ENCODE results near the gene CAMKK1.

The CAMKK1 gene

DNA sequence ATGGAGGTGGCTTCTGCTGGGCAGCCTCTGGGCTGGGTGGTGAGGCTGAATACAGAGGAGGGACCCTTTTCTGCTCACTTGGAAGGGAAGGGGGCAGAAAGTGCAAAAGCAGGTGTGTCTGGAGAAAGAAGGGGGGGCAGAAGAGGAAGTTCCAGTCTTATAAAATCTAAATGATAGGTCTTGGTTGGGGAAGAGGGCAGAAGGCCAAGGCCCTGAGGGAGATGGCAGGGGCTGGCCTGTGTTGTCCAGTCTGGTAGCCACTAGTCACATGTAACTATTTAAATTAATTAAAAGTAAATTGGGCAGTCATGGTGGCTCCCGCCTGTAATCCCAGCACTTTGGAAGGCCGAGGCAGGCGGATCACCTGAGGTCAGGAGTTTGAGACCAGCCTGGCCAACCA, 2.5 kb upstream of the CAMKK1 start:
- DNase-seq = no peak

DNA sequence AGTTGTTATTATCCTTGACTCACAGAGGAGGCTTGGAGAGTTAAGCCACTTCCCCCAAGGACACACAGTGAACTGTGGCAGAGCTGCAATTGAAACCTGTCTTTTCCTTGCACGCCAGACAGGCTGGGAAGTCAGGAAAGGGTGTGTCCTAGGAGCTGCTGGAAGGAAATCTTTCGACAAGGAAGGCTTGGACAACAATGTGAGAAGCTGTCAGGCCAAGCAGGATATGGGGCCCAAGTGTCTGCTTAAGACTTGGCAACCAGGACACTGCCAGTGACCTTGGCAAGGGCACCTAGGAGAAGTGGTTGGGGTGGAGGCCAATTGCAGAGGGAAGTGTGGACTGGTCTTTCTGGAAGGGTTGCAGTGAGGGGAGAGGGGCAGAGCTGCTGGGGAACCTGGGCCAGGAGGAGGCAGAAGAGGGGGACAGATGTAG, 2.1 kb upstream of the CAMKK1 start:
- no peak for DNase-seq

DNA sequence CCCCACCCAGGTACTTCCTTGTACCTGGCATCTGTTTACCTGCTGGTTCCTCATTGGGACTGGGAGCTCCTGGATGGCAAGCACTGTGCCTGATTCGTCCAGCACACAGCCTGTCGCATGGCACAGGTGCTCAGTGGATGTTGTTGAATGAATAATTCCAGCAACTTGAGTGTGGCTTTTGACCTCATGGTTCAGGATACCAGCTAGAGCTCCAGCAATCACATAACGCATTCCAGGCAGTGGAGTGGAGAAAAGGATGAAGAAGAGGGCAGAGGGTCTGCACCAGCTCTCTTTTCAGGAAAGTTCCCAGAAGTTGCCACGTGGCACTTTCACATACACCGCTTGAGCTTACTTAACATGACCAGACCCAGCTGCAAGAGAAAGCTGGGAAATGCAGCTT, 1.3 kb upstream of the CAMKK1 start:
- no peak for DNase-seq

DNA sequence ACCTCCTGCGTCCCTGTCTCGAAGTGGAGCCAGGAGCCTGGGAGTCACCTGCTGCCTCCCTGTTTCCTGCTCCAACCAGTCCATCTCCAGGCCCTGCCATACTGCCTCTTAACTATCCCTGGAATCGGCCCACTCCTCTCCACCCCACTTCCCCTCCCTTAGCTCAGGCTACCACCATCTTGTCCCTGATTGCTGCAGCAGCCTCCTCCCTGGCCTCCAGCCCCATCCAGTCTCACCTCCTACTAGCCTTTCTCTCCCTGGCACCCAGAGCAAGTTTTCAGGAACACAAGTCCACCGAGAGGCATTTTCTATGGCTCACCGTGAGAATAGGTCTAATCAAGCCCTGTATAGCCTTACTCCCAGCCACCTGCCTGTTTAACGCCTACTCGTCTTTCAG, 865 bp upstream of the CAMKK1 start:
- no peak for DNase-seq

DNA sequence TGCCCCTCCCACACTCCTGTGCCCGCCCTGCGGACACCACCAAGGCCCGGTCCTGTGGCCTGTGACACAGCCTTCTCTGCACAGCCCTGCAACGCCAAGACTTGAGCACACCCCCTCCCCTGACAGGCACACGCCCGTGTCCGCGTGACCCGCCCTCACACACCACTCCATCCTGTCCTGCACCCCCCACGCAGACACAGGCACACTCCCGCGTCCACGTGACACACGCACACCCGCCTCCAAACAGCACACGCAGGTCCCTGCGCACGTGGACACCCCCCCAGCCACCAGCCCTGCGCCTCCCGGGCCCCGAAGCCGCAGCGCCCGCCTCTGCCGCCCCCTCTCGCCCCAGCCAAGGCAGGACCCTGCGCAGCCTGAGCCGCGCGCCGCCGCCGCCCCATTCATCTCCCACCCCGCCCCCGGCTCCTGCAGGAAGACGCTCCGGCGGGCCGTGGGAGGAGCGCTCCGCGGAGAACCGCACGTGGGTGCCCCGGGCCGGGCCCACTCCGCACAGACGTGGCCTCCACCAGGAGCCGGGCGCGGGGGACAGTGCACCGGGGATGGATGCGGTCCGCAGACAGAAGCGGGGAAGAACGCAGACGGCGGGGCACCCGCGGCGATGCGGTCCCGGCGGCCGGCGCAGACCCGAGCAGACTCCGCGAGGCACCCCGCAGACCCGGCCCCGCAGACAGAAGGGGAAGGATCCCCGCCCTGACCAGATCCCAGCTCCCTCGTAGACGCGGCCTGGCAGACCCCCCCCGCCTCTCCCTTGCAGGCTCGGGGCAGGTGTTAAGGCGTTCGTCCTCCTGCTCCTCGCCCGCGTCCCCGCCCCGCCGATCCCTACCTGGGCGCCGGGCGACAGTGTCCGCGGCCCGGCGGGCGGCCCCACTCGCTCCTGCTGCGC, 506 bp downstream of the CAMKK1 start:
- DNase-seq = peak; percentile 77

DNA sequence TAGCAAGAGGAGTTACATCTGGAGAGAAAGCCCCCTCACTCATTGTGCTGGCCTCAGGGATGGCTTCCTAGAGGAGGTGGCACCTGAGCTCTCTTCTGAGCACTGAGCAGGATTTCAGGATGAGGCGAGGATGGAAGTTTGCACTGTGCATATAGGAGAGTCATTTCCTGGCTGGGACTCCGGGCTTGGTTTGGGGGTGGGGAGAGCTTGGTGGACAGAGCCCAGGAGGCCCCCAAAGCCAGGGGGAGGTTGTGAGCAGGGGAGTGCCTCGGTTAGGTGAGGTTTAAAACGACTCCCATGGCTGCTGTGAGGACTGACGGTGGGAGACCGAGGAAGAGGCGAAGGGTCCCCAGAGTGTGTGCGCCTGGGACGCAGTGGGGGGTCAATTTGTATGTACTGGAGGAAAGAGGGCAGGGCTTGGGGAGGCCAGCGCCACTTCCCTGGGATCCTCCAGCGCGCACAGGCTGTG, 1.2 kb downstream of the CAMKK1 start:
- DNase-seq = no peak

DNA sequence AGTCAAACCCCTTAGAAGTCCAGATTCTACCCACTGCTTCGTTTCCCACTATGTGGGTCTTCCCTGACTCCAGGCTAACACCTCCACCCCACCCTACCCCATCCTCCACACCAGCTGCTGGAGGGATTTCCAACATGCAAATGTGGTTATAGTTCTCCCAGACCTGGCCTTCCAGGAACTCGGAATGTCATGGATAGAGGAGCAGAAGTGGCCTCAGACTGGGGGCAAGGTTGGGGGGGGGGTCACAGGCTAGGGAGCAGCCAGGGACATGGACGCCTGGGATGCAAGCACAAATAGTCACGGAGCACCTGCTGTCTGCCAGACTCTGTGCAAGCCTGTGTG, 2.0 kb downstream of the CAMKK1 start:
- no peak for DNase-seq

DNA sequence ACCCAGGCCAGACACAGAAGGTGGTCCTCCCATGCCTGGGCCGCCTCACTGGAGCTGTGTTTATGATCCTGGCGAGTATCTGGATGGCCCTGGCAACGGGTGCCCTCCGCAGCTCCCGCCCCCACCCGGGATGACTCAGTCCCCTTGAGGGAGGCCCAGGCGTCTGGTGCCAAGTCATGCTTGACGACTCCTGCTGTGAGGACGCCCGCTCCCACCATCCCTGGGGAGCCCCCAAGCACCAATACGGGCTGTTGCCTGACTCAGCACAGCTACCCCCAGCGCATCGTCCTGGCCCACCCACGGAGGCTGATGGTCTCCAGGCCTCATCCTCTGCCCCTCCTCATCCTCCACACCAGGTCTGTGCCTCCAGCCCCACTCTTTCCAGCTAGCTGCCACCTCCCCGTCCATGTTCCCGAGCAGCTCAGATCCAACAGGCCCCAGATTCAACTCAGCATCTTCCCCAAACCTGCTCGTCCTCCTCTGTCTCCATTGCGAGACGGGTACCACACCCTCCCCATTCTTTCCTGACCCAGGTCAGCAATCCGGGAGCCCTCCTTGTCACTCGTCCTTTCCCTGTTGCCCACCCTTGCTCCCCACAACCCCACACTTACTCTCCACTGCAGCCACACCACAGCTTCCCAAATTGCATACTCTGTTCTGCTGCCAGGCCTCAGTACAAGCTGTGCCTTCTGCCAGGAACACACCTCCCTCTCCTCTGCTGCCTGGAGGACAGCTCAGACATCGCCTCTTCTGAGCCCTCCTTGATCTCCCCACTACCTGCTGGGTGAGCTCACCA, 2.6 kb downstream of the CAMKK1 start:
- no peak for DNase-seq

DNA sequence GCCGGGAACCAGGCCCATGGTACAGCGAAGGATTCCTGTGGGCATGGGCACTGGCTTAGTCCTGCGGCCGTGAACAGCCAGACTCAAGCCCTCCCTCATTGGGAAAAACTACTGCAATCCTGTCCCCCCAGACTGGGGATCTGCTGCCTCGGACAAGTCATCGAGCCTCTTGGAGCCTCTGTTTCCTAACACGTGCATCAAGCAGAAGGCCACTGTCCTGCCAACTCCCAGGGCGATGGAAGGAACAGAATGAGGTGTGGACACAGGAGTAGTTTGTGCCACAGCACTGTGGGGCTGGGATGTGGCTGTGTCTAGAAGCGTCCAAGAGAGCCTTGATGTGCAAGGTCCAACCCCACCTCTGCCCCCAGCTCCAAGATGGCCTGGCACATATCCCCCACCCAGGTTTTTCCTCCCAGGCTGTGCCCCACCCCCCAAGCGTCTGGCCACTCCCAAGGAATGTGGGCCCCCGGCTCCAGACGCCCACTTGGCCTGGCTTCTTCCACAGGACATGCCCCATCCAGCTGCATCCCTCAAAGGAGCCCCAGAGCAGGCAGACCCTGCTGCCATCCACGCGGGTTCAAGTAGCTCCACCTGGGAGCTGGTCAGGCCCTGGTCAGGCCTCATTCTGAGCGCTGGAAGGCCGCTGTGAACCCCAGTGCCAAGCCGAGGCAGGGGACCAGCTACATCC, 3.4 kb downstream of the CAMKK1 start:
- no peak for DNase-seq

DNA sequence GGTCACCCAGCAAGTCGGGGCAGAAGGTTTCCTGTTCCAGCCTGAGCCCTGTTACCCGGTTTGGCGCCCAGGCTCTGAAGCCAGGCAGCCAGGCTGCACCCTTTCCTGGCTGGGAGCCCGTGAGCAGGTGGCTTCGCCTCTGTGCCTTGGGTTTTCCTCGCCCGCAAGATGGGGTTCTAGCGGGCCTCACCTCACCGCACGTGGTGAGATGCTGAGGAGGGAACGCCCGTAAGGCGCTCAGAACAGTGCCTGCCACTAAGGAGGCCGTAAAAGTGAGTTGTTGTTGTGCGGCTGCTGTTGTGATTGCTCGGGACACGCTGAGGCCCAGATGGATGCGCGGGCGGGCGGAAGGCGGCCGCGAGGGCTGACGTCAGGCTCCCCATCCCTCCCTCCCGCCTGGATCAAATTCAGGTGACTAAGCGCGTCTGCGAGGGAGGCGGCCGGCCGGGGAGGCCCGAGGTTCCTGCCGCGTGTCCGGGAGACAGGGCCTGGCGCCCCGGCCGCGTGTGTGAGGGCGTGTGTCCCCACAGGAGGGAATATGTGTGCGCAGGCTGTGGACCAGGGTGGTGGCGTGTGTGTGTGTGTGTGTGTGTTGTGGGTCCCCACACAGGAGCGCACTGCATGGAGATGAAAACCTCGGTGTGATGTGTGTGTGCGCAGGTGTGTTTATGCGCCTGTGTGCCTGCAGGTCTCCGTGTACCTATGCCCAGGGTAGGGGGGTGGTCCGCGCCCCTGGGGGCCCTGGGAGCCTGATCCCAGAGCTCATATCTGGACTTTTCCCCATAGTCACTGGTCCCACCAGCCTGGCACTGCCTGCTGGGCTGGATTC, 4.3 kb downstream of the CAMKK1 start:
- no peak for DNase-seq

DNA sequence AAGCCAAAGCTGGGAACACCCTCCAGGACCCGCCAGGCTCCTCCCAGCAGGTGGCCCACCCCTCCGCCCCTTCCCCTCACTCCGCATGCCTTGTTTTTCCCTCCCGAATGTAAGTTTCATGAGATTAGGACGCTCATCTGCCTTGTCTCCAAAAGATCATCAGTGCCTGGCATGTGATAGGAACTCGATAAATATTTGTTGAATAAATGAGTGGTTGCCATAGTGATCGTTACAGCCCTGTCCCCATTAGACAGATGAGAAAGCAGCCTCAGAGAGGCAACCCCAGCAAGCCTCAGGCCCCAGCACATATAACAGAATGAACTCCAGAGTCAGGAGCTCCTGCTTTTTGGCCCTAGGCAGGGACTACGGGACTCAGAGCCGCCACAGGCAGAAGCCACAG, 5.0 kb downstream of the CAMKK1 start:
- DNase-seq = peak; percentile 20

DNA sequence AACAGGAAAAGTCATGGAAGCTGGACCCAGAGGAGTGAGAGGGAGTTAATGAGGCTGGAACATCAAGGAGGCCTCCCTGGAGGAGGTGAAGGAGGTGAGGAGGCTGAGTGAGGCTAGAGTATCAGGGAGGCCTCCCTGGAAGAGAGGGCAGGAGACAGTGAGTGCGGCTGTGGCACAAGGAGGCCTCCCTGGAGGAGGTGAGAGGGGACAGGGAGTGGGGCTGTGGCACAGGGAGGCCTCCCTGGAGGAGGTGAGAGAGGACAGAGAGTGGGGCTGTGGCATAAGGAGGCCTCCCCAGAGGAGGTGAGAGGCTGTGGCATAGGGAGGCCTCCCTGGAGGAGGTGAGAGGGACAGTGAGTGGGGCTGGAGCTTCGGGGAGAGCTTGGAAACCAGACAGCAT, 5.5 kb downstream of the CAMKK1 start:
- no peak for DNase-seq

DNA sequence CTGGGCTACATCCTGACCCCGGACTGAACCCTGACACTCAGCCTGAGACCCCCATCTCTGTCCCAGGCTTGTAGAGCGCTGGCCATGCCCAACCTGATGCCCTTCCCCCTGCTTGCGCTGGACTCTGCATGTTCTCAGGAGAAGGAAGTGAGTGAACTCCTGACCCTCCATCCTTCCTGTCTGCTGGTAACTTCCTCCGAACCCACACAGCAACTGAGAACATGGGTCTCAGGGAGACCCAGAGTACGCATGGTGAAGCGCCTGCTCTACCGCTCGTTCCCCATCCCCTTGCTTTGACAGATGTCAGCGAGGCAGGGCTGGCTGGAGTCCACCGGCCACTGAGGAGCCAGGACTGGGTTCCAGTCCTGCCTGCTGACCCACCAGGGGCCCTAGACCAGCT, 6.1 kb downstream of the CAMKK1 start:
- no peak for DNase-seq

DNA sequence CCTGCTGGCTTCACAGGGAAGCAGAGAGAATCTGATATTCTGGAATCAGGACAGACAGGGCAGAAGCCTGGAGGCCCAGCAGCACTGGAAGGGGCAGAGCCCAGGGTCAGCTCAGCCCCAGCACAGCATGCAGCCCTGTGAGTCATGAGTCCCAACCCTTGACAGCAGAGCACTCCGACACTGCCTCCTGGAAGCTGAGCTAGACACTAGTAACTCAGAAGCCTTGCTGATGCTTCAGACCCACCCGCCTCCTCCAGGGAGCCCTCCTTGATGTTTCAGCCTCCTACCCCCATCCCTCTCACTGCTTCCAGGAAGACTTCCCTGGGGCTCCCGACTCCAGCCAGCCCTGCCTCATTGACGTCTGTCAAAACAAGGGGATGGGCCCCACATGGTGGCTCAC, 6.9 kb downstream of the CAMKK1 start:
- no peak for DNase-seq

DNA sequence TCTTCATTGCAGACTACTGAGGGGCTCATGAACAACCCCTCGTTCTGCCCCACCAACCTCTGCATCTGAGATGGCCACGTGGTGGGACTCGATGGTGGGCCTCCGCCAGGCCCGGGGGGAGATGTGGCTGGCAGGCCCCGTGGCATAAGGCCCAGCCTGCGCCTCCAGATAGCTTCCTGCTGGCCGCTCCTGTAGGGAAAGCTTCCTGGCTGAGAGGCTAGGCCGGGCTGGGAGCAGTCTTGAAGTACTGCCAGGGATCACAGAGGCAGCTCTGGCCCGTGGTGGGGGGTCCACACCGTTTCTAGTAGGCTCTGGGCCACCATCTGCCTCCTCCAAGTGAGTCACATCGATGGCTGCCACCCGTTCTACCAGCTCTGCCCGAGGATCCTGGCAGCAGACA, 7.6 kb downstream of the CAMKK1 start:
- DNase-seq = no peak

DNA sequence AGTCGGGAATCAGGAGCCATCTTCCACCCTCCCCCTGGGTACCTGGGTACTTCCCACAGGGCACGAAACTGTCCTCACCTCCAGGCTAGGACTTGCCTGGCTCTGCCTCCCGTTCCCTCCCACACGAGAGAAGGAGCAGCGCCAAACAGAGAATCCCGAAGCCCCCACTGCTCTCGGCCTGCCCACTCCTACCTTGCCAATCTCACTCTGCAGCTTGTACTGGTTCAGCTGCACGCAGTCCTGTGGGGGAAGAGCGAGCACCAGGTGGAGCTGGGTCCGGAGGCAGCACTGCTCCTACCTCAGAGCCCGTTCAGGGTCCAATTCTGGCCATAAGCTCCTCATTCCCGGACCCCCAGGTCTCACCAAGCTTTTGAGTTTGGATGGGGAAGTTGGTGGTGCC, 8.7 kb downstream of the CAMKK1 start:
- DNase-seq = no peak

DNA sequence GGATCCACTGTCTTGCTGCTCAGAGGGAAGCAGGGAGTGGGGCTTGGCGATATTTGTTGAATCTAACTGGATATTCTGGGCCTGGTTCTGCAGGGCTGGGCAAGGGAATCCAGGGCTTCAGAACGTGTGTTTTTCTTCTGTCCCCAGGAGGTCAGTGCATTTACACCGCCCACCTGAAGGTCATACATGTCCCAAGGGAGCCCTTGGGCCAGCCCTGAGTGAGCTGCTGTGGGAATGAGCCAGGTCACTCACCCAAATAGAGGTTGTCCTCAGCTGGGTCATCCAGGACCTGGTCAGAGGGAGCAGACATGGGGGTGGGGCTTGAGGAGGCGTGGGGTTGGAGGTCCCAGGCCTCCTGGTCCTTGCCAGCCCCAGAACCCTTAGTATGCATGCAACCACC, 10.6 kb downstream of the CAMKK1 start:
- no peak for DNase-seq

DNA sequence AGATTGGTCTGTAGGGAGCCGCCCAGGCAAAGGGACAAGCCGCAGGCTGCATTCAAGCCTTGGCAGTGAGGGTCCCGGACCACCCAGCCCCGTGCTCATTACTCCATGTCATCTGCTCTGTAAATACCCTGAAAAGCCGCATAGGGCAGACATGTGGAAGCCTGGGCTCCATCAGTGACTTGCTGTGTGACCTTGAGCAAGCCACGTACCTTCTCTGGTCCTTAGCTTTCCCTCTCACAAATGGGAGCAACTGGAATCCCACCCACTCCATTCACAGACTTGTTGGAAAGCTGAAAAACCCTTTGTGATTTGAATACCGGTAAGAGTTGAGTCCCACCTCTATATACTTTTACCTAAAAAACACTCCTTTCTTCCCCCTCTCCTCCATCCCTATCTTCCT, 11.9 kb downstream of the CAMKK1 start:
- DNase-seq = no peak

DNA sequence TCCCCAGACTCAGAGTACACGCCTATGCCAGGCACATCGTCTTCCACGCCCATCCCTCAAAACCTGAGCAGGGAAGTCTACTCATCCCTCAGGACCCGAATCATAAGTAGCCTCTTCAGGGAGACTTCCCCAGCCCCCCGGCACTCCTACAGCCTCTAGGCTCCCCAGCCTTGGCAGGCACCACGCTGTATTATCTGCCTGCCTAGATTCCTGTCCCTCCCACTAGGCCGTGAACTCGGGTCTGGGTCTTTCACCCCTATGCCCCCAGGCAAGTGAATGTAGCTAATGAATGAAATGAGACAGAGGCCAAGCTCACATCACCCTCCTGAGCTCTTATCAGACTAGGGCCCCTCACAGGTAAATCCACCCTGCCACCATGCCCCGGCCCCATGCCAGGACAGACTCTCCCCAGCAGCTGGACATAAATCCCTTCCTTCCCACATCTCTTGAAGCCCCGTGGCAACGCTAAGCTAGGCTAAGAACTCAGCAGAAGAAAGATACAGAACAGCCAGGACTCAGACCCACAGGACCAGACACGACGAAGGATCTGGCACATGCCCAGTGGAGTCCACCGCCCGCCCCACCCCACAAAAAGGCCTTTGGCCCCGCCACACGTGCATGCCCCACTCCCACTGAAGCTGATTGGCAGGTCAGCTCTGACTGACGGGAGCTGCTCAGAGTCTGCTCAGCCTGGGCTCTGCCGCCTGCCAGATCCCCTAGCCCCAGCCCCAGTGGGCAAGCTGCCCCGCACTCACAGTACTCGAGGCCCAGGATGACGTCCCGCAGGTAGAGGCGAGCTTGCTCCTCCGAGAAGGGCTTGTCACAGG, 13.0 kb downstream of the CAMKK1 start:
- DNase-seq = no peak

DNA sequence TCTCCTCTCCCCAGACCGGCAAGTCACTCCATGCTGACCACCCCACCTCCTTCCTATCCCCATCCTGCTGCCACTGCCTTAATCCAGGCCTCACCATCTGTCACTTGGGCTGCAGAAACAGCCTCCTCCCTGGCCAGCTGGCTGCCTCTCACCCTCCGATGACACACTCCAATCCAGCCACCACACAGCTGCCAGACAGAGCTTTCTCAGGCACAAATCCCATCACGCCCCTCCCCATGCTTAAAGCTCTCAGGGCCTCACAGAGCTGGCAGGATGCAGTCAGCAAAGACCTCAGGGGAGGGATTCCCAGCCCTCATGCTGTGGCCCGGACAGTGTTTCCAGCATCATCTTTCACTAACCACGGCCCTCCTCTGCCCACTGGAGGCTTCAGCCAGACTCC, 13.7 kb downstream of the CAMKK1 start:
- DNase-seq = no peak

DNA sequence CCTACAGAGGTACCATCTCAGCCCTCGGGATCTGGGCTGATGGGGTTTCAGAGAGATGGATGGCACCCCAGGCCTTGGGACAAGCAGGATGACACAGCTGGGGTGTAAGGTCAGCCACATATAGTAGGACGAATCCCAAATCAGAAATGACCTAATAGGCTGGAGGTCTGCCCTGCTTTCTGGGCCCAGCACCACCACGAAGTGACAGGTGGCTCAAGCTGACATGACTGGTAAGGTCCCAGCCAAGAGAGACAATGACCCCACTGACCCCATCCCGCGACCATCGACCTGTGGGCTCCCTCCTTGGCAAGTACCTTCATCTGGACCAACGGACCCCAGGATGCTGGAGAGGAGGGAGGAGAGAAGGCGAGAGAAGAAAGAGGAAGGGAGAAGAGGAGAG, 15.6 kb downstream of the CAMKK1 start:
- DNase-seq = no peak

DNA sequence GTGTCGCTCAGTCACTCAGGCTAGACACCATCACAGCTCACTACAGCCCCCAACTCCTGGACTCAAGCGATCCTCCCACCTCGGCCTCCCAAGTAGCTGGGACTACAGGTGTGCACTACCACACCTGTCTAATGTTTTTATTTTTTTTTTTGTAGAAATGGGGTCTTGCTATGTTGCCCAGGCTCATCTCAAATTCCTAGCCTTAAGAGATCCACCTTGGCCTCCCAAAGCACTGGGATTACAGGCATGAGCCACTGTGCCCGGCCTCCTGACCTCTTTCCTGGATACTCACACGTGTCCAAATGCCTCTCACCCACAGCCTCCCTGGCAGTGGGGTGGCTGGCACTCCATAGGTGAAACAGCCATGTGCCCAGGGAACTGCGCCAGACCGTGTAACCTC, 17.5 kb downstream of the CAMKK1 start:
- DNase-seq = no peak

Measured in CD4-positive, alpha-beta T cell treated with Interleukin-4 for 4 hours (primary cell).